Astrocyte (in vitro differentiated cells and primary cell): ENCODE results near the gene THADA. TPM values are rescaled to one million over a fixed set of nuclear protein-coding genes. Genes with fewer than 3 reads are reported as not detected.
A peak's percentile ranks its signal among the peaks of the same experiment; 100 is the strongest.

ENCODE experiments used
- DNase-seq: peaks from one replicate; pipeline ENCODE4 v3.0.0-alpha.2; 2010; ENCODE audit warnings: low read depth
- FAIRE-seq: peaks from 2 replicates; lab custom pipeline; 2011; peaks lifted over from hg19 to GRCh38; lab: Jason Lieb, UNC
- H2AFZ ChIP-seq: 2 replicates; pipeline ENCODE4 v1.6.0; 2012; ENCODE audit warnings: low read depth, low read length, inconsistent platforms
- H3K27ac ChIP-seq: 2 replicates; pipeline ENCODE4 v1.5.1; 2011; ENCODE audit warnings: low read depth, low read length, inconsistent platforms
- H3K27me3 ChIP-seq: 2 replicates; pipeline ENCODE4 v1.6.0; 2011; ENCODE audit warnings: low read length, inconsistent platforms; ENCODE audit not compliant: insufficient read depth
- H3K36me3 ChIP-seq: 2 replicates; pipeline ENCODE4 v1.5.1; 2011; ENCODE audit warnings: low read length, inconsistent platforms; ENCODE audit not compliant: insufficient read depth
- H3K4me1 ChIP-seq: 2 replicates; pipeline ENCODE4 v1.5.1; 2011; ENCODE audit warnings: low read length, inconsistent platforms; ENCODE audit not compliant: insufficient read depth
- H3K4me2 ChIP-seq: 2 replicates; pipeline ENCODE4 v1.6.0; 2012; ENCODE audit warnings: low read length, inconsistent platforms
- H3K4me3 ChIP-seq: 2 replicates; pipeline ENCODE4 v1.5.1; 2011; ENCODE audit warnings: low read depth, mild to moderate bottlenecking, low read length, inconsistent platforms; ENCODE audit not compliant: insufficient read depth
- H3K79me2 ChIP-seq: 2 replicates; pipeline ENCODE4 v1.6.0; 2012; ENCODE audit warnings: mild to moderate bottlenecking, low read length, inconsistent platforms; ENCODE audit not compliant: insufficient read depth
- H3K9ac ChIP-seq: 2 replicates; pipeline ENCODE4 v1.6.0; 2012; ENCODE audit warnings: mild to moderate bottlenecking, low read length, inconsistent platforms
- H3K9me3 ChIP-seq: 2 replicates; pipeline ENCODE4 v1.5.1; 2012; ENCODE audit warnings: low read depth, mild to moderate bottlenecking, low read length, inconsistent platforms; ENCODE audit not compliant: insufficient read depth
- H4K20me1 ChIP-seq: 2 replicates; pipeline ENCODE4 v1.6.0; 2012; ENCODE audit warnings: low read length, inconsistent platforms; ENCODE audit not compliant: insufficient read depth
- H3K27ac Mint-ChIP-seq: one replicate; pipeline ENCODE4 v1.8.0; 2021; ENCODE audit warnings: mild to moderate bottlenecking, mixed read lengths; ENCODE audit not compliant: unreplicated experiment
- H3K27me3 Mint-ChIP-seq: one replicate; pipeline ENCODE4 v1.8.0; 2021; ENCODE audit warnings: low read depth, mixed read lengths; ENCODE audit not compliant: unreplicated experiment
- H3K36me3 Mint-ChIP-seq: one replicate; pipeline ENCODE4 v1.8.0; 2021; ENCODE audit warnings: low read depth, mixed read lengths; ENCODE audit not compliant: unreplicated experiment
- H3K4me1 Mint-ChIP-seq: one replicate; pipeline ENCODE4 v1.8.0; 2021; ENCODE audit warnings: low read depth, mixed read lengths; ENCODE audit not compliant: unreplicated experiment
- H3K4me3 Mint-ChIP-seq: one replicate; pipeline ENCODE4 v1.8.0; 2021; ENCODE audit warnings: mild to moderate bottlenecking, moderate library complexity, mixed read lengths; ENCODE audit not compliant: unreplicated experiment
- H3K9me3 Mint-ChIP-seq: one replicate; pipeline ENCODE4 v1.8.0; 2021; ENCODE audit warnings: mild to moderate bottlenecking, mixed read lengths; ENCODE audit not compliant: unreplicated experiment
- CTCF ChIP-seq: IDR thresholded peaks from 2 replicates; pipeline ENCODE4 v1.5.1; 2011; ENCODE audit warnings: low read depth, mild to moderate bottlenecking, inconsistent platforms, low read length, moderate library complexity; ENCODE audit not compliant: insufficient read depth
- EZH2 ChIP-seq: IDR thresholded peaks from 2 replicates; pipeline ENCODE4 v1.6.1; 2012; ENCODE audit warnings: mild to moderate bottlenecking, low read length, inconsistent platforms; ENCODE audit not compliant: insufficient read depth
- total RNA-seq: library from RNA; stranded (reverse); gene quantifications from 2 replicates; pipeline ENCODE4 v1.2.1, GENCODE V29; 2021

Gene THADA
- total RNA-seq, 1 donor from 2014 or later, result 16.2 TPM

- H3K36me3 ChIP-seq, result no peaks in the 10 kb centered on the region
- H4K20me1 ChIP-seq, result peaks cover 17% of the 10 kb centered on the region
- peak; percentile 29 for DNase-seq
- H3K4me3 ChIP-seq, result peak overlapping the region; percentile 81
- H3K27ac Mint-ChIP-seq, result peak overlapping the region; percentile 94
- H2AFZ ChIP-seq, result no peak overlapping the region
- peak overlapping the region; percentile 93 for H3K27ac ChIP-seq
- peak overlapping the region; percentile 91 for H3K4me2 ChIP-seq
- peaks cover 43% of the 10 kb centered on the region for H3K4me1 Mint-ChIP-seq
- FAIRE-seq, result no peak
- H3K9ac ChIP-seq, result peak overlapping the region; percentile 95
- no peaks in the 10 kb centered on the region for H3K9me3 ChIP-seq
- peaks cover 49% of the 10 kb centered on the region for H3K79me2 ChIP-seq
- no peaks in the 10 kb centered on the region for H3K27me3 Mint-ChIP-seq
- no peaks in the 10 kb centered on the region for H3K9me3 Mint-ChIP-seq
- TF ChIP-seq EZH2, result no peak
- TF ChIP-seq CTCF, result no peak
- peaks cover 48% of the 10 kb centered on the region for H3K4me1 ChIP-seq
- H3K4me3 Mint-ChIP-seq, result peak overlapping the region; percentile 96
- peaks cover 10% of the 10 kb centered on the region for H3K36me3 Mint-ChIP-seq
- no peaks in the 10 kb centered on the region for H3K27me3 ChIP-seq
These were observed 372.3 kb downstream of the THADA start for GRCh38 chr2:43223521-43224001.

GRCh38 chr2:43222475-43223309, 373.1 kb downstream of the THADA start:
- H3K9me3 ChIP-seq, result no peaks in the 10 kb centered on the region
- peak overlapping the region; percentile 91 for H3K4me2 ChIP-seq
- Mint-ChIP-seq H3K36me3 (peaks cover 10% of the 10 kb centered on the region), H3K4me3 (peak overlapping the region; percentile 85), H3K9me3 (no peaks in the 10 kb centered on the region), H3K4me1 (peaks cover 43% of the 10 kb centered on the region), H3K27me3 (no peaks in the 10 kb centered on the region), H3K27ac (peak overlapping the region; percentile 98)
- no peaks in the 10 kb centered on the region for H3K27me3 ChIP-seq
- no peak overlapping the region for H2AFZ ChIP-seq
- H3K9ac ChIP-seq, result peak overlapping the region; percentile 95
- peaks cover 17% of the 10 kb centered on the region for H4K20me1 ChIP-seq
- DNase-seq, result peak; percentile 52
- H3K4me3 ChIP-seq, result peak overlapping the region; percentile 81
- peaks cover 51% of the 10 kb centered on the region for H3K4me1 ChIP-seq
- H3K27ac ChIP-seq, result peak overlapping the region; percentile 93
- no peak for FAIRE-seq
- H3K79me2 ChIP-seq, result peaks cover 49% of the 10 kb centered on the region
- H3K36me3 ChIP-seq, result no peaks in the 10 kb centered on the region
- TF ChIP-seq CTCF, result no peak
- no peak for TF ChIP-seq EZH2
